HG03342 (cell line): ENCODE results near the gene EPB41L5.
"Not testable (repeated sequence)": the region's sequence is repeated elsewhere in the genome, so short reads cannot be mapped to it uniquely, and the experiment has no call there.

Experiments
- ATAC-seq: cut with Tn5 transposase; IDR thresholded peaks from one replicate; pipeline ENCODE4 v1.9.1; 2021; ENCODE audit warnings: mild to moderate bottlenecking, moderate library complexity; ENCODE audit not compliant: unreplicated experiment

EPB41L5 gene

DNA sequence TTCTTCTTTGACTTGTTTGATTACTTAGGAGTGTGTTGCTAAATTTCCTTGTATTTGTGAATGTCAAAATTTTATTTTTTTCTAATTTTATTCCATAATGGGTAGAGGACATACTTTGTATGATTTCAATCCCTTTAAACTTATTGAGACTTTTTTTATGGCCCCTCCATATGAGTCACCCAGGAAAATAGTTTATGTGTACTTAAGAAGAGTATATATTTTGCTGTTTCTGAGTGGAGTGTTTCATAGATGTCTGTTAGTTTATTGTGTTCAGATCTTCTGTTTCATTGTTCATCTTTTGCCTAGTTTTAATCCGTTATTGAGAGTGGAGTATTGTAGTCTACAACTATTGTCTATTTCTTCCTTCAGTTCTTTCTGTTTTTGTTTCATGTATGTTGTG, 81.9 kb downstream of the EPB41L5 start:
- ATAC-seq = no peak

DNA sequence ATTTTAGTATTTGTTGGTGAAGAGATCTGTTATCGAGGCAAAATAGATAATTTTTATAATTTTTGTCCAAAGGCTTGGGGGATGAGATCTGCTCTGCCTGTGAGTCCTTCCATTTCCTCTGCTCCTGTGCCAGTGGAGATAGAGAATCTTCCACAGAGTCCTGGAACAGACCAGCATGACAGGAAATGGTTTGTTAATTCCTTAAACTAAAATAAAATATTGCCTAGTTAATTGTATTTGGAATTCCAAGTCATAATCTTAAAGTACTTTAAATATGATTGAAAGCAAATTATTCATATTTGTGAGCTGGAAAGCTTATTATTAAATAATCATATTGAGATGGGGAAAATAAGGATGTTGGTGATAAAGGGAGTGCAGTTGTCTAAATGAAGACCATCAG, 87.8 kb downstream of the EPB41L5 start:
- no peak for ATAC-seq

DNA sequence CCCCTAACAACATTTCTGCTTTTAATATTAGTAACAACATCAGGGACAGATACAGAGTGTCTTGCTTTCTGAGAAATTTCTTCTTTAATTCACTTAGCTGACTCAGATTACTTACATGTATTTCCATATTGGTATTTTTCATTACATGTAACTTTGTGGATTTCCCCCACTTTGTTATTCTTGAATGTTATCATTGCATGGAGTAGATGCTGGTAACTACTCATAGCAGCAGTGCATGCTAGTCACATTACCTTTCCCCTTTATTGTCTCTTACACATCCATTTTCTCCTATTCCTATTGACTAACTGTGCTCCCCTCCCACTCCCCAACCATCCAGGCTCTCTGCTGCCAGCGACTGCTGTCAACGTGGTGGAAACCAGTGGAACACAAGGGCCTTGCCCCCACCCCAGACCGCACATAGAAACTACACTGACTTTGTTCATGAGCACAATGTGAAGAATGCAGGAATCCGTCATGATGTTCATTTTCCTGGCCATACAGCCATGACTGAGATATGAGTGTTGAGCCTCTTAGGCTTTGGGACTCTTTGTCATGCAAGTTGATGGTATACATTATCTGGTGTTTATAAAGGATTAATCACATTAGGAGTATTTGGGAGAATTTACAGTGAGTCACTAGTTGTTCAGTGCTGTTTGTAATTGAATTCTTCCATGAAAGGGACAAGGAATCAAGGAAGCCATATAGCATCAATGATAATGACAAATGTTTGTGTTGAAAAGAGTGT, 91.0 kb downstream of the EPB41L5 start:
- no peak for ATAC-seq

DNA sequence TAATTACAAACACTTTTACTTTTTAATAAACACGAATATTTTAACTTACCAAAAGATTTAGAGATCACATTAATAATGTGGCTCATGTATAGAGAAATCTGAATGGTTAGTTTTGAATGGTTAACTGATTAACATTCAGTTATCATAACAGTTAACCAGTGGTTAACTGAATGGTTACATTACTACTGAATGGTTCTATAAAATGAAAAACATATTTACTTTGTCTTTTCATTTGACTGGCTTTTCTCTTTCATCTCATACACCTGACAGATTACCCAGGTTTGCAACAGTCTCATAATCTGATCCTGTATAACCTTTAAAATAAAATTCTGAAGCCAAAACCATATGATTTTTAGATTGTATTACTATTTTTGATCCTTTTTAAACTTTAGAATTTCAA, 91.9 kb downstream of the EPB41L5 start:
- no peak for ATAC-seq

GRCh38 chr2:120105360-120105759, 92.5 kb downstream of the EPB41L5 start:
- ATAC-seq = peak; percentile 69

GRCh38 chr2:120108049-120108448, 95.2 kb downstream of the EPB41L5 start:
- no peak for ATAC-seq

DNA sequence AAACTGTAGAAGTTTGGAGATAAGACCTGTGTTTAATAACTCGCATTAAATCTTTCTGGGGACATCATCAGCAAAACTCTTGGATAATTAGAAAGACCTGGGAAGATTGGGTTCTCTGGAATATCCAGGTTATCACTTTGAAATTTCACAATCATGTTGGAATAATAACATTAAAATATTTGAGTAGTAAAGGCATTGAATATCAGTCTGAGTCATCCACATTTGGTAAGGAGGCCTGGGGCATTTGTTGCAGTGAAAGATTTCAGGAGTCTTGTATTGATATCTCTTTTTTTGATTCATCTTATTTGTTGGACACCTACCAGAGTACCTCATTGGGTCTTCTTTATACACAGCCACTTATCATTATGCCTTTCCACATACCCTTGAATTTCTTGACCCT, 95.9 kb downstream of the EPB41L5 start:
- ATAC-seq = no peak

DNA sequence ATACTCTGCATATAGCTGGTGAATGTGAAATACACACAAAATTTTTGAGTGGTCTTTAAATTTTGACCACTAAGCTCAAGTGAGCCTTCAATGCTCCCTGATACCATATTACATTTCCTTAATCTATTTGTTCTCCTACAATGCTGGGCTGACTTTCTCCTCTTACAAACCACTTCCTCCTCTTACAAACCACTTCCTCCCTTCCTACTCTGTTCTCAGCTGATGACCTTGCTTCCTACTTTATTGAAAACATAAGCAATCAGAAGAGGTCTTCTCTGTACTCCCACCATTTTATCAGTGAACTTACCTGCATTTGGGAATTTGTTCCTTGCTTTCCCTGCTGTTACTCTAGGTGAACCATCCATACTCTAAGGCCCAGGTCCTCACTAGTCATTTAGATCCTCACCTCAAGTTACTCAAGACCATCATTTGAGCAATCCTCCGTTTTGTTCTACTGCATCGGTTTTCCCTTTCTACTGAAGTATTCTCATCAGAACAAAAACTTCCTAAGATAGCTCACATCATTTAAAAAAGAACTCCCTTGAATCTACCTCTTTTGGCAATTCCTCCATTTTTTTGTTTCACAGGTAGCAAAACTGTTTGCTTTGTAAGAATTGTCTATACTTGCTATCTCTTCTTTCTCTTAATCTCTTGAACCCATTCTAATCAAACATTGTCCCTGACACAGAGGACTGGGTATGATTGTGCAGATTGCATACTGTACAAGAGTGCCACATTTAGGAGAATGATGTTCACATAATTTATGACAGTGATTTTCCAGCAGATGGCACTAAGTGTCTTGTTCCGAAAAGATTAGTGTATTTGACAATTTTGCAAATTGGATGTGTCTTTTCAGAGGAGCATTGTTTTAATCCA, 96.5 kb downstream of the EPB41L5 start:
- peak; percentile 33 for ATAC-seq

DNA sequence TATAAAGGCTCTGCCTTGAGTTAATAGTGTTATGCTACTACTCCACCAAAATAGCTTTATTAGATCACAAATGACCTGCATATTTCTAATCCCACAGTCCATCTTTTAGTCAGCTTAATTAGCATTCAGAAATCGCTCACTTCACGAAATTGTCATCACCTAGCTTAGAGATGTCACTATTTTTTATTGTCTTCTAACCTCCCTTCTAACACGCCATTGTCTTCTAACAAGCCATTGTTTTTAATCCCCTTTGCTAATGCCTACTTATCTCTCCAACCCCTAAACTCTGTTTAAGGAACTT, 97.1 kb downstream of the EPB41L5 start:
- ATAC-seq = no peak

DNA sequence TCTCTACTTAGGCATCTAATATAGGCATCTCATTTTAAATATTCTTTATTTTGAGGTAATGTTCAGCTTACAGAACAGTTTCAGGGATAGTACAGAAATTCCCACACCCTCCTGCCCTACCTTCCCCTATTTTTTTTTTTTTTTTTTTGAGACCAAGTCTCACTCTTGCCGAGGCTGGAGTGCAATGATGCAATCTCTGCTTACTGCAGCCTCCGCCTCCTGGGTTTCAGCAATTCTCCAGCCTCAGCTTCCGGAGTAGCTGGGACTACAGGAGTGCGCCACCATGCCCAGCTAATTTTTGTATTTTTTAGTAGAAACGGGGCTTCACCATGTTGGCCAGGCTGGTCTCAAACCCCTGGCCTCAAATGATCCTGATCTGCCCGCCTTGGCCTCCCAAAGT, 97.6 kb downstream of the EPB41L5 start:
- no peak for ATAC-seq

DNA sequence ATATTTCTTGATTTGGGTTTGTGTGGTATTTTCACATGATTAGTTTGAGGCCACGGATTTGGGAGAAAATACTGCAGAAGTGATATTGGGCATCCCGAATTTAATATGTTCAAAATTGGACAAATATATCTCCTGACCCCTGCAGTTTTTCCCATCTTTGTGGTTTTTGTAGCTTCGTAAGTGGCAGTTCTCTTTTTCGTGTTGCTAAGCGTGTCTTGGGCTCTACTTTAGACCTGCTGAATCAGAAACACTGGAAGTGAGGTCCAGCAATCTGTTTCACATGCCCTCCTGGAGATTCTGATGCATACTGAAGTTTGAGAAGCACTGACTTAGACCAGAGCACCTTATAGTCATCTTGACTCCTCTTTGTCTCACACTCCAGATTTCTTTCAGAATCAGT, 98.3 kb downstream of the EPB41L5 start:
- no peak for ATAC-seq

DNA sequence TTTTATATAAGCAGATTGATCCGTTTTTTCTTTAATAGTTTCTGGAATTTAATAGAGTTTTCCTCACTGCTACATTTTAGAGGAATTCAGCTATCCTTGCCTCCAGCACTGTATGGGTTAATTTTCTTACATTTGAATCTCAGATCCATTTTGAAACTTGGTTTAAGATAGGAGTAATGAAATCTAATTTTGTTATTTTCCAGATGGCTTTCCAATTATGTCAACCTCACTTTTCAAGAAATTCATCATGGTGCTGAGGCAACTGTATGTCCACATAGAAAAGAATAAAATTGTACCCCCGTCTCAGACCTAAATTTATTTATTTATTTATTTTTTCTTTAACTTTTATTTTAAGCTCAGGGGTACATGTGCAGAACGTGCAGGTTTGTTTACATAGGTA, 105.1 kb downstream of the EPB41L5 start:
- ATAC-seq = no peak

DNA sequence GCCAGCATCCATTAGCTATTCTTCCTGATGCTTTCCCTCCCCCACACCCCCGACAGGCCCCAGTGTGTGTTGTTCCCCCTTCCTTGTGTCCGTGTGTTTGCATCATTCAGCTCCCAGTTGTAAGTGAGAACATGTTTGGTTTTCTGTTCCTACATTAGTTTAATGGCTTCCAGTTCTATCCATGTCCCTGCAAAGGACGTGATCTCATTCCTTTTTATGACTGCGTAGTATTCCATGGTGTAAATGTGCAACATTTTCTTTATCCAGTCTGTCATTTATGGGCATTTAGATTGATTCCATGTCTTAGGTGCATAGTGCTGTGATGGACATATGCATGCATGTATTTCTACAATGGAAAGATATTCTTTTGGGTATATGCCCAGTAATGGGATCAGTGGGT, 105.6 kb downstream of the EPB41L5 start:
- no peak for ATAC-seq

GRCh38 chr2:120121337-120121736, 108.5 kb downstream of the EPB41L5 start:
- not testable (repeated sequence) for ATAC-seq

GRCh38 chr2:120123090-120123489, 110.2 kb downstream of the EPB41L5 start:
- ATAC-seq = no peak

GRCh38 chr2:120125195-120125594, 112.3 kb downstream of the EPB41L5 start:
- no peak for ATAC-seq

DNA sequence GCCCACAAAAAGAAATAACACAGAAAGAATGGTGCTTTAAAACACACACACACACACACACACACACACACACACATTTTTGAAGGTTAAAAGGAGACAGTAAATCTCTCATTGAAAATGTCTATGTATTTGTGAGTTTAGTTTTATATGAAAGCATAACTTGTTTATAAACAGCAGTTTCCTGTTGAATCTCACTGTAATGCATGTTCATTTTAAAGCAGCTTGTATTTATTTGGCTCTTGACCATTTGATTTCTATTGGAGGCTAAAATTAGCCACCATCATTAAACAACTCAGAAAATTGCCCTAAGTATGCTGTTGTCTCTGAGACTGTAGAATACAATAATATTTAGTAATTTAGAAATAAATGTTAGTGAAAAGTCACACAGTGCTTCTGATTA, 115.3 kb downstream of the EPB41L5 start:
- no peak for ATAC-seq

- no peak for ATAC-seq
Measured at GRCh38 chr2:120132190-120132589, 119.3 kb downstream of the EPB41L5 start.

- ATAC-seq = no peak
Measured at GRCh38 chr2:120132691-120133090, 119.8 kb downstream of the EPB41L5 start.

DNA sequence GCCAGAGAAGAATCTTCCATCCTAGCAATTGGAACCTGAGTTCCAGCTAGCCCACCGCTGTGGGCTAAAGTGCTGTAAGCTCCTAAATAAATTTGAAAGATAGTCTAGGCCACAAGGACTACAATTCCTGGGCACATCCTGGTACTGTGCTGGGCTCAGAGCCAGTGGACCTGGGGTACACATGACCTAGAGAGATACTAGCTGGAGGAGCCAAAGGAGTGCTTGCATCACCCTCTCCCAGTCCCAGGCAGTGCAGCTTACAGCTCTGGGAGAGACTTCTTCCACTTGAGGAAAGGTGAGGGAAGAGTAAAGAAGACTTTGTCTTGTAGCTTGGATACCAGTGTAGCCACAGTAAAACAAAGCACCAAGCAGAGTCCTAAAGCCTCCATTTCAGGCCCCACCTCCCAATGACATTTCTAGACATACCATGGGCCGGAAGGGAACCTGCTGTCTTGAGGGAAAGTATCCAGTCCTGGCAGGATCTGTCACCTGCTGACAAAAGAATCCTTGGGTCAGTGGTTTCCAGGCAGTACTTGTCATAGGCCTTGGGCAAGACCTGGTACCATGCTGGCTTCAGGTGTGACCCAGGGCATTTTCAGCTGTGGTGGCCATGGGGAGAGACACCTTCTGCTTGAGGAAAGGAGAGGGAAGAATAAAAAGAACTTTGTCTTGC, 120.8 kb downstream of the EPB41L5 start:
- ATAC-seq = no peak

DNA sequence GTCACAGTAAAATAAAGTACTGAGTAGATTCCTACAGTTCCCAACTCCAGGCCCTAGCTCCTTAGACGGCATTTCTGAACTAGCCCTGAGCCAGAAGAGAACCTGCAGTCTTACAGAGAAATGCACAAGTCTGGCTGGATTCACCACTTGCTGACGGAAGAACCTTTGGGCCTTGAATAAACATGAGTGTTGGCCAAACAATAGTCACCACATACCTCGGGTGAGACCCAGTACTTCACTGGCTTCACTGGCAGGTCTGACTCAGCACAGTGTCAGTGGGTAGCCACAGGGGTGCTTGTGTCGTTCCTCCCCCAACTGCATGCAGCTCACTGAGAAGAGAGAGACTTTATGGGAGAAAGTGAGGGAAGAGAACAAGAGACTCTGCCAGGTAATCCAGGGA, 121.4 kb downstream of the EPB41L5 start:
- ATAC-seq = no peak

GRCh38 chr2:120135013-120135412, 122.1 kb downstream of the EPB41L5 start:
- not testable (repeated sequence) for ATAC-seq
